ENCODE data around the gene MGST3.
"Not testable (repeated sequence)": the region's sequence is repeated elsewhere in the genome, so short reads cannot be mapped to it uniquely, and the experiment has no call there.

MGST3 gene

DNA sequence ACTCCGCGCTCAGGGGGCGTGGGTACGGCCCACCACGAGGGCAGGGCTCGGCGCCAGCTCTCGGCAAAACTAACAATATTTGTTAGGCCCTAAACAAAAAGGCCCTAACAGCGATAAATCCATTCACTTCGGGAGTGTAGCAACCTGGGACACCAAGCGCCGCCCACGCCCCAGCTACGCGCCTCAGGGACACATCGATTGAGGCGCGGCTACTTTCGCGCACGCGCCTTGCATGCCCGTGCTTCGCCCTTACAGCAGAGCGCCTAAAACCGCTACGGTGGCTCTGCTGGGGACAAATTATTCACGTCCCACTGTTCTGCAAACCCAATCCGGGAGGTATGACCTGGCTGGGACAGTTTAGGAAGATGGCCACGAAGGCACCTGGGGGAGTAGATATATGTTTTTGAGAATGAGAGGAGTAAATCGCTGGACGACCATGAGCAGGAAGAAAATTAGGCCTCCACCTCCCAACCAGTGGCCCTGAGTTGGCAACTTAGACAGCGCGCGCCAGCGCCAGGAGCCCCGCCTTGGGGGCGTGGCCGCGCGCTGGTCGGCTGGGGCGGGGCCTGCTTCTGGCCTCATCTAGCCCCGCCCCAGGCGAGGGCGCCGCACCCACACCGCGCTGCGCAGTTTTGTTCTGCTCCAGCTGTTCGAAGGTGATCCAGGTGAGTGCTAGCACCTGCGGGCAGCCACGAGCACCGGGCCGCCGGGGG is at the start of gene MGST3:
MGST3 (plus strand) TSS at position 606 of the 713 bp plus-strand sequence. CDS start 18,614 bp downstream, outside the sequence.
- peak; percentile 96 for DNase-seq

DNA sequence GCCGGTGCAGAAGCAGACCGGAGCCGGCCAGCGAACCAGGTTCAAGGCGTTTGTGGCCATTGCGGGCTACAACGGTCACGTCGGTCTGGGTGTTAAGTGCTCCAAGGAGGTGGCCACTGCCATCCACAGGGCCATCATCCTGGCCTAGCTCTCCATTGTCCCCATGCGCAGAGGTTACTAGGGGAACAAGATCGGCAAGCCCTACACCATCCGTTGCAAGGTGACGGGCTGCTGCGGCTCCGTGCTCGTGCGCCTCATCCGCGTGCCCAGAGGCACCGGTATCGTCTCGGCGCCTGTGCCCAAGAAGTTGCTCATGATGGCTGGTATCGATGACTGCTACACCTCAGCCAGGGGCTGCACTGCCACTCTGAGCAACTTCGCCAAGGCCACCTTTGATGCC is 49.1 kb upstream of the MGST3 start:
- DNase-seq = no peak

GRCh38 chr1:165586398-165586797 is 44.6 kb upstream of the MGST3 start:
- no peak for DNase-seq

DNA sequence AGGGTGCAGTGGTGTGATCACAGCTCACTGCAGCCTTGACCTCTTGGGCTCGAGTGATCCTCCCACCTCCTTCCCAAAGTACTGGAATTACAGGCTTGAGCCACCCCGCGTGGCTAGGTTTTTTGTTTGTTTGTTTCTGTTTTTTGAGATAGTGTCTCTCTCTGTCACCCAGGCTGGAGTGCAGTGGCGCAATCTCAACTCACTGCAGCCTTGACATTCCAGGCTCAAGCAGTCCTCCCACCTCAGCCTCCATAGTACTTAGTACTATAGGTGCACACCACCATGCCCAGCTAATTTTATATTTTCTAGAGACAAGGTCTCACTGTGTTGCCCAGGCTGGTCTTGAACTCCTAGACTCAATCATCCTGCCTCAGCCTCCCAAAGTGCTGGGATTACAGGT is 39.6 kb upstream of the MGST3 start:
- not testable (repeated sequence) for DNase-seq

GRCh38 chr1:165592945-165593823 is 37.9 kb upstream of the MGST3 start:
- DNase-seq = peak; percentile 65

DNA sequence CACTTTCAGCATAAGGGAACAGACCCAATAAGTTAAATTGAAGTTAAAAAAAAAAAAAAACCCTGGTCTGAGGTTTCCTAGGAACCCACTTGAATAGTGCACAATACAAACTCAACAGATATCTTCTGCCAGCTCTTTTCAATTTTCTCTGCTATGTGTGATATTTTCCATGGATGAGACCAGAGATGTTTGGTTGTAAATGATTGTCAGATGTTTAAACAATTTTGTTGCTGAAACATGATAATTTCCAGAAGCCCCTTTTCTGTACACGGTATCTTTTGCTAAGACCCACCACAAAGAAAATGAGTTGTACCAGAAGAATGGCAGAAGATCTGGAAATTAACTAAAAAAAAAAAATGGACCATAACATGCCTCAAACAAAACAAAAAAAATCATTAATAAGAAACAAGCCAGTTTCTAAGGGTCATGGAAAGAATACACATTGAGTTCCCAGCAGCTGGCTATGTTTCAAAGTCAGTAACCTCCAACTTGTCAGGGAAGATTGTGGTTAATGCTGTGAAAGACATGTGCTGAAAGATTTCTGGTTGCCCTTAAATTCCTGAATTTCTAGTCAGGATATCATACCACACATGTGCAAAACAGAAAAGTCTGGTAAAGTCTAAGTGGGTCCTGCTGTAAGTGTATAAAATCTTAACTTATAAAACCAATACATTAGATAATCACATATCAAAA is 35.6 kb upstream of the MGST3 start:
- no peak for DNase-seq

GRCh38 chr1:165597883-165598675 is 33.0 kb upstream of the MGST3 start:
- peak; percentile 96 for DNase-seq

- no peak for DNase-seq
Measured at GRCh38 chr1:165598676-165599059, 32.4 kb upstream of the MGST3 start.

- peak; percentile 92 for DNase-seq
Measured at GRCh38 chr1:165600793-165601192, 30.2 kb upstream of the MGST3 start.

GRCh38 chr1:165603810-165604209 is 27.2 kb upstream of the MGST3 start:
- DNase-seq = no peak

DNA sequence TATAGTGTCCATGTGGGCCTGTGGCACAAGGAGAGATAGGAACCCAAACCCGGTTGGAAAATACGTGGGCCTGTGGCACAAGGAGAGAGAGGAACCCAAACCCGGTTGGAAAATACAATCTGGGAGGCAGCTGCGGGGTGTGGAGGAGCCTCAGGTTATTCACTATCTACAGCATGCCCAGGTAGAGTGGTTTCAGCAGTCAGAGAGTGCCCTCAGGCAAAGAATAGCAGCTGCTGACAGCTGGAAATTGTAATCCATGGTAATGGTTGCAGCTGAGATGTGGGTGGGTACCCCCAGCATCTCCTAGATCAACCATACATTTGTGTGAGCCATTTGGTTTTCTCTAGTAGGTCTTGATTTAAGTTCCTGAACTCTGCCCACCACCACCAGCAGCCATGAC is 25.8 kb upstream of the MGST3 start:
- no peak for DNase-seq

- peak; percentile 67 for DNase-seq
Measured at GRCh38 chr1:165606676-165607075, 24.4 kb upstream of the MGST3 start.

DNA sequence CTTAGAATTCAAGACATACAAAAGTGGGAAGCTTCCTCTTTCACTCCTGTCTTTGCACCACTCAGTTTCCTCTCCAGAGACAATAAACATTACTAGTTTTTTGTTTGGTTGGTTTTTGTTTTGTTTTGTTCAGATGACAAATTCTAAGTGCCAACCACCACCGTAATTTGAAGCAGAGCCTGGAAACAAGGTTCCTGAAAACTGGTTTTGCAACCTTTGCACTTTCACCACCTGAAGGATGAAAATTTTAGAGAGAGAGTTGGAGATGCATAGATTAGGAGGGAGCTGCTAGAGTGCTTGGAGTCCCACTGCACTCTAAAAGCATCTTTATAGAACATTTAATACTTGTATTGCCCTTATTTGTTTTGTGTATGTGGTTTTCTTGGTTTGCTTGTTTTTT is 20.2 kb upstream of the MGST3 start:
- DNase-seq = peak; percentile 16

- no peak for DNase-seq
Measured at GRCh38 chr1:165612062-165612461, 19.0 kb upstream of the MGST3 start.

GRCh38 chr1:165616054-165616612 is 14.9 kb upstream of the MGST3 start:
- no peak for DNase-seq

GRCh38 chr1:165616987-165617546 is 14.0 kb upstream of the MGST3 start:
- DNase-seq = no peak

GRCh38 chr1:165619647-165620151 is 11.3 kb upstream of the MGST3 start:
- no peak for DNase-seq

DNA sequence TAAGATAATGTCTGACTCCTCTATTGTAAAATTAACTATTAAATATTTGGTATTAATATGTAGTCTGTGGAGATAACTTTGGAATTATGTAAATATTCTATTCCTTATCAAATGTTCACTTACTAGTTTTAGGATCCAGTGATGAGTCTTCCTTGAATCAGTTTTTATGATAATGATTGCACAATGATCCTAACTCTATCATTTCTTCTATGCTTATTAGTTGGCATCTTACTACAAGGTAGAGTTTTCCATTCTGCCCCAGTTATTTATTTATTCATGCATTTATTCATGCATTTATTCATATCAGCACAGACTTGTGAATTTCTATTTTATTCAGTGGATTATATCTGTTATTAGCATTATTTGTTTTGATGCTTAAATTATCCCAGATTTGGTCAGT is 7.4 kb upstream of the MGST3 start:
- no peak for DNase-seq

GRCh38 chr1:165624441-165624840 is 6.6 kb upstream of the MGST3 start:
- DNase-seq = no peak

- DNase-seq = no peak
Measured at GRCh38 chr1:165628147-165628822, 2.7 kb upstream of the MGST3 start.

- DNase-seq = peak; percentile 25
Measured at GRCh38 chr1:165629151-165629550, 1.9 kb upstream of the MGST3 start.
